ENCODE measurements around the gene KBTBD13.

The KBTBD13 gene

DNA sequence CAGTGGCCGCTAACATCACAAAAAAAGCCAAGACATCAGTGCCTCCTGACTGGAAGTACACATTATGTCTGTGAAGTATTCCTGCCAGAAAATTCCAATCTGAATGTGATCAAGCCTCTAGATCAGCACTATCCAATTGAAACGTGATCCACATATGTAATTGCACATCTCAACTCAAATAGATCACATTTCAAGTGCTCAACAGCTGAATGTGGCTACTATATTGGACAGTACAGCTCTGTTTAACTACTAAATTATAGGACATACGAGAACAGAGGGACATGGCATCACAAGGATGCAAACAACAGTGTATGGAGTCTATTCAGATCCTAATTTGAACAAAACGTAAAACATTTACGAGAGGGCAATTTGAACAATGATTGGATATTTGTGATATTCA, 39.0 kb downstream of the KBTBD13 start:
- no peak for DNase-seq

Measured in CD4-positive, alpha-beta T cell treated with Interleukin-17A for 1 hour (primary cell).